Psoas muscle (tissue), 8 donors: ENCODE measurements around the gene ANXA2R. TPM values are rescaled to one million over a fixed set of nuclear protein-coding genes. Genes with fewer than 3 reads are reported as not detected.
A peak's percentile ranks its signal among the peaks of the same experiment; 100 is the strongest.
"Not testable (repeated sequence)": the region's sequence is repeated elsewhere in the genome, so short reads cannot be mapped to it uniquely, and the experiment has no call there.

Source experiments
- ATAC-seq, 4 donors: fragments of 200-7000 bp; cut with Tn5 transposase; one replicate each; pipeline ENCODE4 v1.9.1; 2020; ENCODE audit warnings: moderate library complexity in 3 of 4, mild to moderate bottlenecking in 2 of 4
- DNase-seq, 2 donors: peaks; one replicate each; pipeline ENCODE4 v3.0.0-alpha.2; 2020
- H3K27ac ChIP-seq: fragments of 200-600 bp; one replicate; pipeline ENCODE4 v1.8.0; 2022
- H3K27me3 ChIP-seq, 3 donors: fragments of 200-600 bp in 1 of 3; one replicate each; pipeline versions ENCODE4 v1.6.1 to v1.8.0; 2013 to 2022; ENCODE audit warnings: low read length in 2 of 3, mild to moderate bottlenecking in 2 of 3, moderate library complexity in 1 of 3; ENCODE audit not compliant: insufficient read depth in 3 of 3
- H3K36me3 ChIP-seq, 2 donors: fragments of 200-600 bp in 1 of 2; one replicate each; pipeline versions ENCODE4 v1.6.1 to v1.8.0; 2013 to 2022; ENCODE audit warnings: low read depth in 1 of 2, mild to moderate bottlenecking in 1 of 2, moderate library complexity in 1 of 2; ENCODE audit not compliant: insufficient read depth in 1 of 2
- H3K4me1 ChIP-seq: fragments of 200-600 bp; one replicate; pipeline ENCODE4 v1.8.0; 2022
- H3K4me3 ChIP-seq: fragments of 200-600 bp; one replicate; pipeline ENCODE4 v1.8.0; 2022; ENCODE audit warnings: mild to moderate bottlenecking
- H3K9me3 ChIP-seq: fragments of 200-600 bp; one replicate; pipeline ENCODE4 v1.8.0; 2022
- WGBS, 3 donors: extraction: QIAGEN DNeasy Blood & Tissue Kit; methylation state at CpG; one replicate each; pipeline versions ENCODE4 v1.1.6 to v1.1.7; 2013; 5-methylcytosine and 5-hydroxymethylcytosine counted together
- intact Hi-C, 2 donors: fragments of 100-400 bp; cut with DNase I; formaldehyde crosslinking; loops; one replicate each; pipeline versions ENCODE4 v1.11.0 to v1.14.2; 2022
- polyA plus RNA-seq, 3 donors: library from polyadenylated mRNA; stranded (reverse); fragments of 200-250 nt; gene quantifications; one replicate each; pipeline ENCODE4 v1.2.3, GENCODE V29; 2013
- total RNA-seq, 4 donors: library from RNA; stranded (reverse); fragmentation: NEBNext Ultra II Directional in 2 of 4; extraction: Animal tissue kit (Norgen Biotek cat#: 25700) in 2 of 4; gene quantifications; one replicate each; pipeline versions ENCODE4 v1.2.1 to v1.2.4, GENCODE V29; 2021 to 2023
- TF ChIP-seq, protein P1 (sequence below): fragments of 200-600 bp; IDR thresholded peaks from one replicate; pipeline ENCODE4 v1.8.0; 2022; ENCODE audit warnings: antibody characterized with exemption
- donor health status: healthy with polysubstance abuse.
- donor health status: DM: no; HTN: no; CAD: no; lungs with moderate emphysema.
- donor health status: Bipolar disorder and iron deficiency.
- donor health status: healthy.
- donor health status: DM: yes; HTN: yes; CAD: no.
- donor health status: DM: no; HTN: no; CAD: no.
- donor health status: DM: no; HTN: no; CAD: no.
- donor health status: DM: yes; HTN: yes; CAD: no.

Gene ANXA2R
- total and polyA plus RNA-seq, 7 donors: 0.46 to 2.7 (median 0.87) TPM

DNA sequence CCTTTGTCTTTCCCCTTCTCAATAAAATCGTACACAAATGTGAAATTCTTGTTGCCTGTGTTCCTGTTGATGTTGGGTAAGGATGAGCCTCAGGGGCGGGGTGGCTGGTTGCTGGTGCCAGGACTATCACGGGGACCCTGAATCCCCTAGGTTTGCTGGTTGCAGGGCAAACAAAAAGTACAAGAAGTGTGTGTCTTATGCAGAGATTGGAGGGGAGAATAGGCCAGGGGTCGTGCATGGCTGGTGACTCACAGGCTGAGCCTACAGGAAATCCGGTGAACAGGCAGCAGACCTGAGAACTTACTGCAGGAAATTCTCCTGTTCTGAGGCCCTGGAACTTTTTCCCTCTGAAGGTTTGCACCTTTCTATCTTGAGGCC, 5.5 kb downstream of the ANXA2R start:
- peak overlapping the region; percentile 38 for H3K27ac ChIP-seq
- no peaks in the 10 kb centered on the region for H3K36me3 ChIP-seq
- no peaks in the 10 kb centered on the region for H3K9me3 ChIP-seq
- H3K27me3 ChIP-seq: no peaks in the 10 kb centered on the region
- no peak for DNase-seq
- ATAC-seq: no peak
- peaks cover 21% of the 10 kb centered on the region for H3K4me1 ChIP-seq
- WGBS, 3 donors: 58 to 75% (median 65%) methylated on average over 5 of the region's 5 CpGs
- intact Hi-C loops: no loop called here
- H3K4me3 ChIP-seq: peak overlapping the region; percentile 40
- TF ChIP-seq, protein P1, sequence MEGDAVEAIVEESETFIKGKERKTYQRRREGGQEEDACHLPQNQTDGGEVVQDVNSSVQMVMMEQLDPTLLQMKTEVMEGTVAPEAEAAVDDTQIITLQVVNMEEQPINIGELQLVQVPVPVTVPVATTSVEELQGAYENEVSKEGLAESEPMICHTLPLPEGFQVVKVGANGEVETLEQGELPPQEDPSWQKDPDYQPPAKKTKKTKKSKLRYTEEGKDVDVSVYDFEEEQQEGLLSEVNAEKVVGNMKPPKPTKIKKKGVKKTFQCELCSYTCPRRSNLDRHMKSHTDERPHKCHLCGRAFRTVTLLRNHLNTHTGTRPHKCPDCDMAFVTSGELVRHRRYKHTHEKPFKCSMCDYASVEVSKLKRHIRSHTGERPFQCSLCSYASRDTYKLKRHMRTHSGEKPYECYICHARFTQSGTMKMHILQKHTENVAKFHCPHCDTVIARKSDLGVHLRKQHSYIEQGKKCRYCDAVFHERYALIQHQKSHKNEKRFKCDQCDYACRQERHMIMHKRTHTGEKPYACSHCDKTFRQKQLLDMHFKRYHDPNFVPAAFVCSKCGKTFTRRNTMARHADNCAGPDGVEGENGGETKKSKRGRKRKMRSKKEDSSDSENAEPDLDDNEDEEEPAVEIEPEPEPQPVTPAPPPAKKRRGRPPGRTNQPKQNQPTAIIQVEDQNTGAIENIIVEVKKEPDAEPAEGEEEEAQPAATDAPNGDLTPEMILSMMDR: no peak

DNA sequence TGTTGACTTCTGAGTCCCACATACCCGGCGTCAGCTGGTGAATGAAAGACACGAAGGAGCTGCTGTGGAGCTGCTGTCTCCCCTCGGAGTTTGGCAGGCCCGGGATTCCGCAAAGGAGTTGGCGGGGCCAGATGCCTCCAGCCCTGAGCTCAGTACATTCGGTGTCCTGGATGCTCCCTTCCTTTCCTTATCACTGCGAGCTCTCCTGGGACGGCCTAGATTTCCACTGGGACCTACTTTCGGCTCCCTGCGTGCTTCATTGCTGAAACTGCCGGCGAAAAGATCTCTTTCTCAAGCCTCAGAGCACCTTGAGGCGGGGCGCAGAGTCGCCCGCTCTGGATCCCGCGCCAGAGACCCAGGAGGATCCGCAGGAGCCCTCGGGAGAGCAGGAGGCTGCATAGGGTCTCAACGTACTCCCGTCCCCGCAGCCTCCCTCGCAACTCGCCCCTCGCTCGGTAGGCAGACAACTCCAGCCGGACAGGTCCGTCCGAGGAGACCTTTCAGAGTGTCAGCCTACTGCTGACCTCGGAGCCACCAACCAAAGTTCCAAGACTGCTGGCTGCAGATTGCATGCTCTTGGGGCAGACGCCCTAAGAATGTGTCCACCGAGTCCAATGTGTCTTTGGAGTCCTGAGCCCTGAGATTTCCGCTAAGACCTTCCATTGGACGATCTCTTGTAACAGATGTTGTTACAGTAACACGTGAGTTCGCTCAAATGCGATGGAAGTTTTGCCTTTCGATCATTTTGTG, 6.1 kb downstream of the ANXA2R start:
- DNase-seq (no peak), ATAC-seq (no peak)
- Histone ChIP-seq H3K9me3 (no peaks in the 10 kb centered on the region), H3K4me1 (peaks cover 22% of the 10 kb centered on the region), H3K4me3 (peak overlapping the region; percentile 40), H3K27ac (peak overlapping the region; percentile 38), H3K36me3 (no peaks in the 10 kb centered on the region), H3K27me3 (no peaks in the 10 kb centered on the region)
- TF ChIP-seq, protein P1: no peak
- intact Hi-C loops: no loop called here
- 41 to 49% (median 43%) methylated on average over 41 of the region's 41 CpGs for whole genome bisulfite sequencing, 3 donors

GRCh38 chr5:43027054-43027785, 12.9 kb downstream of the ANXA2R start:
- Histone ChIP-seq H3K36me3 (no peaks in the 10 kb centered on the region), H3K27me3 (peaks cover 0 to 3% (median 2%) of the 10 kb centered on the region in 3 donors), H3K27ac (no peak overlapping the region), H3K4me1 (peaks cover 4% of the 10 kb centered on the region), H3K9me3 (no peaks in the 10 kb centered on the region), H3K4me3 (no peak overlapping the region)
- intact Hi-C loops: no loop called here
- DNase-seq (no peak), ATAC-seq (no peak)
- TF ChIP-seq, protein P1: no peak
- 75 to 90% (median 81%) methylated on average over 7 of the region's 7 CpGs for WGBS, 3 donors

- ATAC-seq, intact Hi-C loops, DNase-seq, H3K9me3 ChIP-seq, H3K4me3 ChIP-seq, H3K4me1 ChIP-seq, H3K27ac ChIP-seq, H3K36me3 ChIP-seq, H3K27me3 ChIP-seq: not testable (repeated sequence)
- WGBS, 3 donors: 66 to 81% (median 77%) methylated on average over 23 to 25 of the region's 25 CpGs
Observed at GRCh38 chr5:43025184-43025950, 14.8 kb downstream of the ANXA2R start.

DNA sequence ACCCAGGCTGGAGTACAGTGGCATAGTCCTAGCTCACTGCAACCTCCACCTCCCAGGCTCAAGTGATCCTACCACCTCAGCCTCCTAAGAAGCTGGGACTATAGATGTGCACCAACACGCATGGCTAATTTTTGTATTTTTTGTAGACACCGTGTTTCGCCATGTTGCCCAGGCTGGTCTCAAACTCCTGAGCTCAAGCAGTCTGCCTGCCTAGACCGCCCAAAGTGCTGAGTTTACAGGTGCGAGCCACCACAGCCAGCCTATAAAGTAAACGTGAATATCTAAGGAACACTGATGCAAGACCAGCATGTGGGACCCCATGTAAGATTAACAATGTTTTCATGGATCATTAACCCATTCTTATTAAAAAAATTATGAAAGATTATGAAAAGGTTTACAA, 15.9 kb downstream of the ANXA2R start:
- Histone ChIP-seq H3K4me3 (no peak overlapping the region), H3K27me3 (peaks cover 0 to 9% (median 3%) of the 10 kb centered on the region in 3 donors), H3K9me3 (no peaks in the 10 kb centered on the region), H3K36me3 (no peaks in the 10 kb centered on the region), H3K27ac (no peak overlapping the region), H3K4me1 (peaks cover 3% of the 10 kb centered on the region)
- TF ChIP-seq, protein P1: no peak
- ATAC-seq (no peak), DNase-seq (no peak)
- intact Hi-C loops: no loop called here
- 76 to 89% (median 86%) methylated on average over 6 of the region's 6 CpGs for WGBS, 3 donors
